BJ (cell line): ENCODE measurements around the gene RFPL4AL1. TPM values are rescaled to one million over a fixed set of nuclear protein-coding genes. Genes with fewer than 3 reads are reported as not detected.
"Not testable (repeated sequence)": the region's sequence is repeated elsewhere in the genome, so short reads cannot be mapped to it uniquely, and the experiment has no call there.

Source experiments
- CTCF ChIA-PET: fragments of 350-600 bp; formaldehyde crosslinking; extraction: SDS; loops from one replicate; lab custom pipeline; 2021; ENCODE audit warnings: antibody characterized with exemption, inconsistent platforms; lab: Yijun Ruan, JAX
- POLR2A ChIA-PET: fragments of 300-600 bp; sonication (Branson Sonifier 250); formaldehyde crosslinking; extraction: SDS; loops from one replicate; lab custom pipeline; 2021; ENCODE audit warnings: antibody characterized with exemption; lab: Charles Lee
- DNase-seq: peaks from one replicate; pipeline ENCODE4 v3.0.0-alpha.2; 2011; ENCODE audit warnings: low read depth
- H3K27me3 ChIP-seq: 2 replicates; pipeline ENCODE4 v1.6.0; 2011; ENCODE audit warnings: low read length; ENCODE audit not compliant: control insufficient read depth, insufficient read depth
- H3K36me3 ChIP-seq: 2 replicates; pipeline ENCODE4 v1.5.1; 2011; ENCODE audit warnings: low read length; ENCODE audit not compliant: control insufficient read depth, insufficient read depth
- H3K4me3 ChIP-seq: 2 replicates; pipeline ENCODE4 v1.5.1; 2011; ENCODE audit warnings: low read depth, mild to moderate bottlenecking, control low read depth, low read length
- CTCF ChIP-seq: IDR thresholded peaks from 2 replicates; pipeline ENCODE4 v1.5.1; 2011; ENCODE audit warnings: low read depth, mild to moderate bottlenecking, control low read depth, inconsistent platforms, low read length, moderate library complexity; ENCODE audit not compliant: insufficient read depth
- polyA minus RNA-seq: library from RNA; depleted of rRNA, polyadenylated mRNA; stranded (reverse); fragments of >200 nt; gene quantifications from 2 replicates; pipeline ENCODE4 v1.2.3, GENCODE V29; 2011; rRNA and poly(A)+ RNA removed
- polyA plus RNA-seq: library from polyadenylated mRNA; depleted of rRNA; stranded (reverse); fragments of >200 nt; gene quantifications from 2 replicates; pipeline ENCODE4 v1.2.3, GENCODE V29; 2011; rRNA removed

Gene RFPL4AL1
- polyA plus RNA-seq (not detected in 2 replicates), polyA minus RNA-seq (not detected in 2 replicates)

- CTCF ChIA-PET, POLR2A ChIA-PET, DNase-seq, H3K4me3 ChIP-seq, H3K36me3 ChIP-seq, H3K27me3 ChIP-seq: not testable (repeated sequence)
Observed at GRCh38 chr19:55768818-55769217, at the start of gene RFPL4AL1. Gene RFPL4AL1, plus strand, starts transcription at chr19:55769118. Its CDS starts 2,687 bp downstream, at chr19:55771805.

GRCh38 chr19:55720214-55720746 lies 48.6 kb upstream of the RFPL4AL1 start:
- DNase-seq: no peak
- Histone ChIP-seq H3K36me3 (no peaks in the 10 kb centered on the region), H3K27me3 (no peaks in the 10 kb centered on the region), H3K4me3 (no peak overlapping the region)
- CTCF ChIA-PET: no interaction called here
- POLR2A ChIA-PET: no interaction called here
- no peak for TF ChIP-seq CTCF

GRCh38 chr19:55720801-55721200 lies 48.1 kb upstream of the RFPL4AL1 start:
- Histone ChIP-seq H3K27me3 (no peaks in the 10 kb centered on the region), H3K4me3 (no peak overlapping the region), H3K36me3 (no peaks in the 10 kb centered on the region)
- CTCF ChIA-PET: interaction anchor here (0.6 kb wide), 1 partner anchor 10 kb away, joined by 3 read pairs; no protein-coding TSS in a partner anchor
- POLR2A ChIA-PET: no interaction called here
- DNase-seq: no peak
- no peak for TF ChIP-seq CTCF

- DNase-seq: no peak
- H3K4me3 ChIP-seq: no peak overlapping the region
- no peak for TF ChIP-seq CTCF
- ChIA-PET CTCF (no interaction called here), POLR2A (no interaction called here)
- no peaks in the 10 kb centered on the region for H3K27me3 ChIP-seq
- no peaks in the 10 kb centered on the region for H3K36me3 ChIP-seq
Observed at GRCh38 chr19:55723491-55723890, 45.4 kb upstream of the RFPL4AL1 start.

GRCh38 chr19:55730378-55730777 lies 38.5 kb upstream of the RFPL4AL1 start:
- CTCF ChIA-PET, DNase-seq, POLR2A ChIA-PET, H3K27me3 ChIP-seq, H3K36me3 ChIP-seq, H3K4me3 ChIP-seq: not testable (repeated sequence)

GRCh38 chr19:55738302-55738701 lies 30.6 kb upstream of the RFPL4AL1 start, which contains the start of gene NLRP9:
Gene NLRP9, minus strand, starts transcription at chr19:55738402. Its CDS starts 28 bp downstream, at chr19:55738374.
- POLR2A ChIA-PET: no interaction called here
- no peak for TF ChIP-seq CTCF
- Histone ChIP-seq H3K4me3 (no peak within 1 kb of the TSS), H3K36me3 (no peaks in the 10 kb centered on the region), H3K27me3 (no peaks in the 10 kb centered on the region)
- DNase-seq: no peak
- CTCF ChIA-PET: no interaction called here
